H9 (cell line): ENCODE data around the gene FAM53A. TPM values are rescaled to one million over a fixed set of nuclear protein-coding genes. Genes with fewer than 3 reads are reported as not detected.

Experiments used
- DNase-seq: peaks from one replicate; pipeline ENCODE4 v3.0.0-alpha.2; 2017
- H2AFZ ChIP-seq: one replicate; pipeline ENCODE4 v1.6.1; 2013; ENCODE audit warnings: mild to moderate bottlenecking, low read length, control low read depth, moderate library complexity
- H2AK5ac ChIP-seq: 2 replicates; pipeline ENCODE4 v1.6.1; 2013; ENCODE audit warnings: low read length, control low read depth, mixed read lengths; ENCODE audit not compliant: insufficient read length
- H2BK120ac ChIP-seq: one replicate; pipeline ENCODE4 v1.6.1; 2013; ENCODE audit warnings: low read depth, mild to moderate bottlenecking, low read length, control low read depth, inconsistent platforms; ENCODE audit not compliant: poor library complexity, severe bottlenecking
- H2BK12ac ChIP-seq: 2 replicates; pipeline ENCODE4 v1.6.1; 2013; ENCODE audit warnings: low read length, control low read depth, mixed read lengths, low read depth; ENCODE audit not compliant: insufficient read length
- H2BK15ac ChIP-seq: 2 replicates; pipeline ENCODE4 v1.6.1; 2013; ENCODE audit warnings: low read depth, low read length, control low read depth
- H2BK20ac ChIP-seq: one replicate; pipeline ENCODE4 v1.6.1; 2013; ENCODE audit warnings: low read depth, mild to moderate bottlenecking, low read length, control low read depth, inconsistent platforms; ENCODE audit not compliant: poor library complexity, severe bottlenecking
- H2BK5ac ChIP-seq: 2 replicates; pipeline ENCODE4 v1.6.1; 2013; ENCODE audit warnings: low read length, control low read depth, mixed read lengths; ENCODE audit not compliant: insufficient read length
- H3K14ac ChIP-seq: 2 replicates; pipeline ENCODE4 v1.6.1; 2013; ENCODE audit warnings: low read length, control low read depth; ENCODE audit not compliant: insufficient read depth
- H3K18ac ChIP-seq: 2 replicates; pipeline ENCODE4 v1.6.1; 2013; ENCODE audit warnings: low read depth, mild to moderate bottlenecking, mixed read lengths, low read length, control low read depth; ENCODE audit not compliant: insufficient read length
- H3K23ac ChIP-seq: 2 replicates; pipeline ENCODE4 v1.6.1; 2013; ENCODE audit warnings: low read length, control low read depth, mixed read lengths, low read depth; ENCODE audit not compliant: insufficient read length
- H3K23me2 ChIP-seq: 2 replicates; pipeline ENCODE4 v1.6.1; 2013; ENCODE audit warnings: low read depth, mild to moderate bottlenecking, mixed read lengths, low read length, control low read depth; ENCODE audit not compliant: insufficient read length, poor library complexity, severe bottlenecking
- H3K27ac ChIP-seq: 2 replicates; pipeline ENCODE4 v1.5.1; 2013; ENCODE audit warnings: low read length, control low read depth, mixed read lengths, low read depth; ENCODE audit not compliant: insufficient read length
- H3K27me3 ChIP-seq: 2 replicates; pipeline ENCODE4 v1.6.1; 2013; ENCODE audit warnings: low read length, control low read depth, inconsistent platforms; ENCODE audit not compliant: insufficient read depth
- H3K4ac ChIP-seq: 2 replicates; pipeline ENCODE4 v1.6.1; 2013; ENCODE audit warnings: low read depth, mild to moderate bottlenecking, control low read depth, inconsistent platforms, low read length, moderate library complexity
- H3K4me1 ChIP-seq: 2 replicates; pipeline ENCODE4 v1.6.1; 2013; ENCODE audit warnings: low read length, control low read depth, inconsistent platforms; ENCODE audit not compliant: insufficient read depth
- H3K4me2 ChIP-seq: 2 replicates; pipeline ENCODE4 v1.6.1; 2013; ENCODE audit warnings: low read length, control low read depth, mixed read lengths; ENCODE audit not compliant: insufficient read length, insufficient read depth
- H3K56ac ChIP-seq: 2 replicates; pipeline ENCODE4 v1.6.1; 2013; ENCODE audit warnings: low read depth, mild to moderate bottlenecking, mixed read lengths, low read length, control low read depth; ENCODE audit not compliant: insufficient read length
- H3K79me1 ChIP-seq: 2 replicates; pipeline ENCODE4 v1.6.1; 2013; ENCODE audit warnings: low read depth, mild to moderate bottlenecking, moderate library complexity, low read length, control low read depth, inconsistent platforms; ENCODE audit not compliant: insufficient read depth, poor library complexity, severe bottlenecking
- H3K79me2 ChIP-seq: 2 replicates; pipeline ENCODE4 v1.6.1; 2013; ENCODE audit warnings: low read length, control low read depth, inconsistent platforms; ENCODE audit not compliant: insufficient read depth
- H3K9ac ChIP-seq: 2 replicates; pipeline ENCODE4 v1.6.1; 2013; ENCODE audit warnings: low read length, control low read depth, mixed read lengths; ENCODE audit not compliant: insufficient read length; ENCODE audit errors: extremely low read depth
- H3K9me3 ChIP-seq: one replicate; pipeline ENCODE4 v1.6.1; 2013; ENCODE audit warnings: low read depth, low read length, inconsistent platforms; ENCODE audit not compliant: control insufficient read depth
- H3T11ph ChIP-seq: one replicate; pipeline ENCODE4 v1.6.1; 2013; ENCODE audit warnings: mild to moderate bottlenecking, low read length, control low read depth, inconsistent platforms
- H4K20me1 ChIP-seq: one replicate; pipeline ENCODE4 v1.6.1; 2013; ENCODE audit not compliant: control insufficient read depth, insufficient read length, insufficient read depth
- H4K5ac ChIP-seq: 2 replicates; pipeline ENCODE4 v1.6.1; 2013; ENCODE audit warnings: low read depth, mild to moderate bottlenecking, mixed read lengths, low read length, control low read depth; ENCODE audit not compliant: insufficient read length
- H4K8ac ChIP-seq: replicated peaks from 2 replicates; pipeline ENCODE4 v1.6.1; 2013; ENCODE audit warnings: low read length, control low read depth, mixed read lengths, low read depth; ENCODE audit not compliant: insufficient read length
- H4K91ac ChIP-seq: 2 replicates; pipeline ENCODE4 v1.6.1; 2013; ENCODE audit warnings: low read depth, mild to moderate bottlenecking, moderate library complexity, mixed read lengths, low read length, control low read depth; ENCODE audit not compliant: insufficient read length
- H3K27ac Mint-ChIP-seq, 3 experiments: 2 replicates in 2 of 3; 3 replicates in 1 of 3; pipeline ENCODE4 v1.8.0; 2020 to 2021; ENCODE audit warnings: mixed read lengths in 3 of 3, mild to moderate bottlenecking in 1 of 3, moderate library complexity in 1 of 3
- H3K27me3 Mint-ChIP-seq: 2 replicates; pipeline ENCODE4 v1.8.0; 2021; ENCODE audit warnings: low read depth, mild to moderate bottlenecking, moderate library complexity, mixed read lengths
- H3K36me3 Mint-ChIP-seq, 3 experiments: 2 replicates in 2 of 3; 3 replicates in 1 of 3; pipeline ENCODE4 v1.8.0; 2020 to 2021; ENCODE audit warnings: low read depth in 3 of 3, mixed read lengths in 3 of 3; ENCODE audit not compliant: insufficient read depth in 1 of 3
- H3K4me1 Mint-ChIP-seq, 2 experiments: 2 replicates each; pipeline ENCODE4 v1.8.0; 2020; ENCODE audit warnings: mixed read lengths in 2 of 2
- H3K4me3 Mint-ChIP-seq, 2 experiments: 2 replicates in 1 of 2; 3 replicates in 1 of 2; pipeline ENCODE4 v1.8.0; 2020 to 2021; ENCODE audit warnings: mild to moderate bottlenecking in 2 of 2, mixed read lengths in 2 of 2, moderate library complexity in 1 of 2
- H3K9me3 Mint-ChIP-seq, 2 experiments: 2 replicates in 1 of 2; 3 replicates in 1 of 2; pipeline ENCODE4 v1.8.0; 2020; ENCODE audit warnings: mild to moderate bottlenecking in 2 of 2, mixed read lengths in 2 of 2, moderate library complexity in 1 of 2
- WGBS: extraction: QIAGEN DNeasy Blood & Tissue Kit; methylation state at CpG from one replicate; pipeline ENCODE4 v1.1.7; 2013; ENCODE audit warnings: missing lambda C conversion rate, low lambda C conversion rate, mixed read lengths; ENCODE audit not compliant: insufficient read length; ENCODE audit errors: extremely low coverage; 5-methylcytosine and 5-hydroxymethylcytosine counted together
- total RNA-seq: library from RNA; stranded (reverse); gene quantifications from 2 replicates; pipeline ENCODE4 v1.2.1, GENCODE V29; 2021
- TF ChIP-seq, protein P1 (sequence below): fragments of 200-600 bp; sonication (generic); conservative IDR thresholded peaks from 3 replicates; pipeline ENCODE4 v1.8.0; 2021; ENCODE audit warnings: antibody characterized with exemption, mild to moderate bottlenecking

The FAM53A gene
- total RNA-seq, 1 experiment from 2014 or later = 2.4 TPM

GRCh38 chr4:1652088-1652487 lies 32.0 kb downstream of the FAM53A start:
- no peak overlapping the region for H2BK5ac ChIP-seq
- H3K27me3 ChIP-seq = no peaks in the 10 kb centered on the region
- H3K9me3 ChIP-seq = no peaks in the 10 kb centered on the region
- no peak overlapping the region for H2AFZ ChIP-seq
- peaks cover 0 to 4% (median 2%) of the 10 kb centered on the region in 3 experiments; a peak in 3 of 7 replicates for H3K36me3 Mint-ChIP-seq
- H2BK120ac ChIP-seq = no peak overlapping the region
- H4K5ac ChIP-seq = no peak overlapping the region
- H2BK20ac ChIP-seq = no peak overlapping the region
- no peaks in the 10 kb centered on the region for H3K79me2 ChIP-seq
- WGBS = 100% methylated on average over 12 of the region's 13 CpGs
- TF ChIP-seq, protein P1, sequence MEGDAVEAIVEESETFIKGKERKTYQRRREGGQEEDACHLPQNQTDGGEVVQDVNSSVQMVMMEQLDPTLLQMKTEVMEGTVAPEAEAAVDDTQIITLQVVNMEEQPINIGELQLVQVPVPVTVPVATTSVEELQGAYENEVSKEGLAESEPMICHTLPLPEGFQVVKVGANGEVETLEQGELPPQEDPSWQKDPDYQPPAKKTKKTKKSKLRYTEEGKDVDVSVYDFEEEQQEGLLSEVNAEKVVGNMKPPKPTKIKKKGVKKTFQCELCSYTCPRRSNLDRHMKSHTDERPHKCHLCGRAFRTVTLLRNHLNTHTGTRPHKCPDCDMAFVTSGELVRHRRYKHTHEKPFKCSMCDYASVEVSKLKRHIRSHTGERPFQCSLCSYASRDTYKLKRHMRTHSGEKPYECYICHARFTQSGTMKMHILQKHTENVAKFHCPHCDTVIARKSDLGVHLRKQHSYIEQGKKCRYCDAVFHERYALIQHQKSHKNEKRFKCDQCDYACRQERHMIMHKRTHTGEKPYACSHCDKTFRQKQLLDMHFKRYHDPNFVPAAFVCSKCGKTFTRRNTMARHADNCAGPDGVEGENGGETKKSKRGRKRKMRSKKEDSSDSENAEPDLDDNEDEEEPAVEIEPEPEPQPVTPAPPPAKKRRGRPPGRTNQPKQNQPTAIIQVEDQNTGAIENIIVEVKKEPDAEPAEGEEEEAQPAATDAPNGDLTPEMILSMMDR = no peak
- no peaks in the 10 kb centered on the region for H3K27me3 Mint-ChIP-seq
- H3K4me1 ChIP-seq = no peaks in the 10 kb centered on the region
- no peak overlapping the region for H2AK5ac ChIP-seq
- no peak overlapping the region for H3K27ac Mint-ChIP-seq
- H3K14ac ChIP-seq = no peak overlapping the region
- H3T11ph ChIP-seq = no peak overlapping the region
- H3K4me2 ChIP-seq = no peak overlapping the region
- no peaks in the 10 kb centered on the region for H4K20me1 ChIP-seq
- no peak overlapping the region for H3K4ac ChIP-seq
- no peak overlapping the region for H3K56ac ChIP-seq
- no peak for DNase-seq
- H2BK15ac ChIP-seq = no peak overlapping the region
- no peaks in the 10 kb centered on the region for H3K79me1 ChIP-seq
- no peak overlapping the region for H3K9ac ChIP-seq
- no peaks in the 10 kb centered on the region for H3K4me1 Mint-ChIP-seq
- no peak overlapping the region for H3K4me3 Mint-ChIP-seq
- no peak overlapping the region for H2BK12ac ChIP-seq
- no peak overlapping the region for H4K91ac ChIP-seq
- H3K23me2 ChIP-seq = no peaks in the 10 kb centered on the region
- H3K18ac ChIP-seq = no peak overlapping the region
- no peak overlapping the region for H3K23ac ChIP-seq
- H4K8ac ChIP-seq = no peak overlapping the region
- H3K9me3 Mint-ChIP-seq = no peaks in the 10 kb centered on the region
- no peak overlapping the region for H3K27ac ChIP-seq
